Tracheal epithelial cell (primary cell): ENCODE results near the gene MIEF2. TPM values are rescaled to one million over a fixed set of nuclear protein-coding genes. Genes with fewer than 3 reads are reported as not detected.

ENCODE experiments used
- total RNA-seq: library from RNA; depleted of rRNA; stranded (reverse); fragments of >200 nt; gene quantifications from 2 replicates; pipeline ENCODE4 v1.2.1, GENCODE V29; 2014

MIEF2 gene, protein sequence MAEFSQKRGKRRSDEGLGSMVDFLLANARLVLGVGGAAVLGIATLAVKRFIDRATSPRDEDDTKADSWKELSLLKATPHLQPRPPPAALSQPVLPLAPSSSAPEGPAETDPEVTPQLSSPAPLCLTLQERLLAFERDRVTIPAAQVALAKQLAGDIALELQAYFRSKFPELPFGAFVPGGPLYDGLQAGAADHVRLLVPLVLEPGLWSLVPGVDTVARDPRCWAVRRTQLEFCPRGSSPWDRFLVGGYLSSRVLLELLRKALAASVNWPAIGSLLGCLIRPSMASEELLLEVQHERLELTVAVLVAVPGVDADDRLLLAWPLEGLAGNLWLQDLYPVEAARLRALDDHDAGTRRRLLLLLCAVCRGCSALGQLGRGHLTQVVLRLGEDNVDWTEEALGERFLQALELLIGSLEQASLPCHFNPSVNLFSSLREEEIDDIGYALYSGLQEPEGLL
- 17.9 and 30.8 TPM in 2 replicates for total RNA-seq

DNA sequence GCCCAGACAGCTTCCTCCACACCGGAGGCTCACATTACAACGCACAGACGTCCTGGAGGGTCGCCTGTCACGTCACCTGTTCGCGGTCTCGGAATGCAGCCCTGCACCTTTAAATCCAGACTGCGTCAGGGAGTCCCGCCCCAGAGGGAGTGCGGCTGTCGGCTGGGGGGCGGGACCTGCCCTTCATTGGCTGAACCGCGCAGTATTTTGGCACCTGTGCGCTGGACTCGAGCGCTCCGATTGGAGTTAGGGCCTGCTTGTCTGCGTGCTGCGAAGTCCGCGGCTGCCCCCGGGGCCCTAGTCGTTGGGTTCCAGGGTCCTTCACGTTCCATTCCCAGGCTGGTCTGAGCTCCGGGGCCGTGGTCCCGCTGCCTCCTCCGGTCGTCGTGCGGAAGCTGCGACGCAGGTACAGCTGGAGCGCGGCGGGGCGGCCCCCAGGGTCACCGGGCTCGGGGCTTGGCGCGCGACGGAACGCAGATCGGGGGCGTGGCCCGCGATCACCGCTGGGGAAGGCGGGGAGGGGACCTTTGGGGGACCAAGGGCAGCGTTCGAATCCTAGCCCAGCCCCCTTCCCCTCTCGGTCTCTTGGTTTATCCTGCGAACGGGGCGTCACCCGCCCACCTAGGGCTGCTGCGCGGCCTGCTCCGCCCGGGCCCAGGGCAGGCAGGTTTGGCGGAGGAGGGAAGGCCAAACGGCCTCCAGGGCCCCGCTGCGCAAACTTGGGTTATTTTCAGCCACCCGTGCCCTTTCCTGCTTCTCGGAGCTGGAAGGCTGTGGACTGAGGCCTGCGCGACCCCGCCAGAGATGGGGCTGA, at the start of gene MIEF2:
Gene MIEF2, plus strand, starts transcription at position 331 of the 814 bp plus-strand sequence. CDS start 2,059 bp downstream, outside the sequence.

DNA sequence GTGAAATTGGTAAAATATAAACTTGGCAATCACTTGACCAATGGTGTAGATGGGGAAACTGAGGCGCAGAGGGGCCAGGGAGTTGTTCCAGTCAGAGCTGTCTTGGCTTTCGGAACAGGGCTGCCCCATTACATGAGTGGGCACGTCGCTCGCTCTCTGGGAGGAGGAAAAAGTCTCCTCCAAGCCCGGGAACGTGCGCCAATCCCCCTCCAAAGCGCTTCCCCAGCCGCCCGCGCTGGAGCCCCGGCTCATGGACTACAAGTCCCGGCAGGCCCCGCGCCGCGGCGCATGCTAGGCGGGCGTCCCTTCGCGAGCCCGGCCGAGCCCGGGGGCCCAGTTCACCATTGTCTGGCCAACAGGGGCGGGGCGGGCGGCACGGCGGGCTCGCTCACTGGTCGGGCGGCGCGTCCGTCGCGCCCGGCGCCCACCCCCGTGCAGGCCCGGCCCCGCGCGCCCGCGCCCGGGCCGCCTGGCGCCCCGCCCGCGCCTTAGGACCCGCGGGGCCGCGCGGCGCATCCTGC, 35.3 kb upstream of the MIEF2 start, which contains the start of gene LLGL1:
Gene LLGL1, plus strand, starts transcription at position 515 of the 521 bp plus-strand sequence. CDS start 48 bp downstream, outside the sequence.

DNA sequence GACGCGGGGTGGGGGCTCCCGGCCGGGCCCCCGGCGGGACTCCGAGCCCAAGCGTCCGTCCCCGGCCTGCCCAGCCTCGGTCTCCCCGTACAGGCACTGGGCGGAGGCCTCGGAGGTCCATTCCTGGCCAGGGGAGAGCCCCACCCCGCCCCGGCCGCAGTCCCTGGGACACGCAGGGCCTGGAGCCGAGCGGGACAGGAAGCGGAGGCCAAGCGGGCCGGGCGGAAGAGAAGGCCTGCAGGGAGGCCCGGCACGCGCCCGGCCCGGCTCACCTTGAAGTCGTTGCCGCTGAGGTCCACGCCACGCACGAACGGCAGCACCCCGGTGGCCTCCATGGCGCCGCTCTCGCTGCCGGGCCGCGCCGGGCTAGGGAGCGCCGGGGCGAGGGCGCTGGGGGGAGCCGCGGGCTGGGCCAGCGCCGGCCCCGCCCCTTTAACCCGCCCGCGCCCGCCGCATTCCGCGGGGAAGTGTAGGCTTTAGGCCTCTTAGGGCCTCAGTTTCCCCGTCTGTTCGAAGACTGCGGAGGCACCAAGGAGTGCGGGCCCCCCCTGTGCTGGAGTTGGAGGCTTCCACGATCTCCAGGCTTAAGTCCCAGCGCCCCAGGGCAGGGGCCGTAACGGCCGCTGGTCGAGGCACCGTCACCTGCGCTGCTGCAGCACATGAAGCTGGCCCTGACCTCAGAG, 2.0 kb upstream of the MIEF2 start, which contains the start of gene FLII:
Gene FLII, minus strand, starts transcription at position 383 of the 683 bp plus-strand sequence. Its CDS starts 48 bp downstream, at position 335.

DNA sequence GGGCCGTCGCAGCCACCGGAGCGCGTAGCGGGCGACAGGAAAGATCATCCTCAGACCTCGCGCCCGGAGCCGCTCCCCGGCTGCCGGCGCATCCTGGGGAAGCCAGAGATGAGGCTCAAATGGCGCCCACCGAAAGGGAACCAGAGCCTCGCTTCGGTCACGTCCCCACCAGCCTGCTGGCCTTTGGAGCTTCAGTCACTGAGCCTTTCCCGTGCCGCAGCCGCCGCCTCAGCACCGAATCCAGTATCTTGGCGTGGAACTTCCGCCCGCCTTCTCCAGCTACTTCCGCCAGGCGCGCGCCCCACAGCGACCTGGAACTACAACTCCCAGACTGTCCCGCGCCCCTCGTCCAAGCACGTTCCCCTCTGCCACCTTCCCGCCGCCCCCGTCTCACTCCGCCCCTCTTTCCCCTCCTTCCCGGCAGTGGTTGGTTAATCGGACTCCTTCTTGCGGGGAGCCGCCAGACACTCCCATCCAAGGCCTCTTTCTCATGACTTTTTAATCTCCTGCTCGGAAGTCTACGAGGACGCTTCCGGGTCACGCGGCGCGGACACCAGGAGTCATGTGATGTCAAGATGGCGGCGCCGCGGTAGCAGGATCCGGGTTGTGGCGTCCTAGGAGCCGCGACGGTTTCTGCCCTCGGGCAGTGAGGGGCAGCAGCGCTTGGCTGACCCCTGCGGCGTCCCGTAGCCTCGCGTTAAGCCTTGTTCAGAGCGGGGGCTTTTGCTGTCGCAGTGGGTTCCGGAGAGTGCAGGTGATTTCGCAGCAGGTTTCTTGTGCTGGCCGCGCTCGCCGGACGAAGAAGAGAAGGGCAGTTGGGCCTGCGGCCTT, 54.5 kb downstream of the MIEF2 start, which contains the start of the genes SMCR8 and TOP3A:
Gene SMCR8, plus strand, starts transcription at position 563 of the 831 bp plus-strand sequence. CDS start 497 bp downstream, outside the sequence.
Gene TOP3A, minus strand, starts transcription at position 264 of the 831 bp plus-strand sequence. Its CDS starts 216 bp downstream, at position 48.

Other genes starting within 250 kb of the MIEF2 start
- gene ATPAF2, start 221.5 kb upstream of the MIEF2 start, total RNA-seq, result 8.7 and 12.5 TPM in 2 replicates
- gene GID4, start 221.3 kb upstream of the MIEF2 start, total RNA-seq, result 11.3 and 12.0 TPM in 2 replicates
- 24.1 and 35.4 TPM in 2 replicates for gene DRG2, start 172.7 kb upstream of the MIEF2 start, total RNA-seq
- gene MYO15A, start 151.9 kb upstream of the MIEF2 start, total RNA-seq, result under 0.01 TPM in 2 replicates
- 103 and 130 TPM in 2 replicates for gene ALKBH5, start 76.8 kb upstream of the MIEF2 start, total RNA-seq
- 26.6 and 33.3 TPM in 2 replicates for gene LLGL1, start 35.0 kb upstream of the MIEF2 start, total RNA-seq
- gene FLII, start 1.9 kb upstream of the MIEF2 start, total RNA-seq, result 354 and 405 TPM in 2 replicates
- 12.6 and 19.0 TPM in 2 replicates for gene TOP3A, start 54.3 kb downstream of the MIEF2 start, total RNA-seq
- gene SMCR8, start 54.6 kb downstream of the MIEF2 start, total RNA-seq, result 14.2 and 14.7 TPM in 2 replicates
- 11.1 and 13.2 TPM in 2 replicates for gene SHMT1, start 102.9 kb downstream of the MIEF2 start, total RNA-seq
- gene EVPLL, start 117.1 kb downstream of the MIEF2 start, total RNA-seq, result 0.24 and 4.0 TPM in 2 replicates
- gene LGALS9C, start 216.1 kb downstream of the MIEF2 start, total RNA-seq, result 1.2 TPM in 1 of 2 replicates, not detected in the other